Gastroesophageal sphincter (tissue), 4 donors: Measurements from ENCODE around the gene RGS5. TPM values are rescaled to one million over a fixed set of nuclear protein-coding genes. Genes with fewer than 3 reads are reported as not detected.

Experiments used
- ATAC-seq: fragments of 150-250 bp; one replicate; pipeline ENCODE4 v1.9.1; 2016; ENCODE audit warnings: mild to moderate bottlenecking, moderate library complexity
- H3K27ac ChIP-seq, 4 donors: fragments of 200-600 bp; sonication (generic) in 3 of 4; 1 replicate in 3 of 4; 2 replicates in 1 of 4; pipeline ENCODE4 v1.5.1; 2016 to 2019
- H3K27me3 ChIP-seq: fragments of 200-600 bp; sonication (generic); one replicate; pipeline ENCODE4 v1.5.1; 2019
- H3K36me3 ChIP-seq, 2 donors: fragments of 200-600 bp; sonication (generic); one replicate each; pipeline ENCODE4 v1.5.1; 2019; ENCODE audit warnings: control low read depth in 1 of 2
- H3K4me1 ChIP-seq, 3 donors: fragments of 200-600 bp; sonication (generic); 1 replicate in 2 of 3; 2 replicates in 1 of 3; pipeline ENCODE4 v1.5.1; 2016 to 2019; ENCODE audit warnings: control low read depth in 2 of 3
- H3K4me3 ChIP-seq, 2 donors: fragments of 200-600 bp; sonication (generic); one replicate each; pipeline ENCODE4 v1.5.1; 2019; ENCODE audit warnings: mild to moderate bottlenecking in 1 of 2, moderate library complexity in 1 of 2
- H3K9me3 ChIP-seq, 3 donors: fragments of 200-600 bp; sonication (generic); one replicate each; pipeline ENCODE4 v1.5.1; 2017 to 2019; ENCODE audit warnings: control low read depth in 2 of 3
- EP300 ChIP-seq: sonication (generic); formaldehyde crosslinking; IDR thresholded peaks from one replicate; pipeline ENCODE4 v1.6.1; 2017; ENCODE audit warnings: antibody characterized with exemption, mild to moderate bottlenecking
- POLR2A ChIP-seq, 2 donors: fragments of 450-650 bp; IDR thresholded peaks; one replicate each; pipeline ENCODE4 v1.6.1; 2017; ENCODE audit warnings: antibody characterized with exemption in 2 of 2, mild to moderate bottlenecking in 2 of 2, moderate library complexity in 1 of 2
- POLR2AphosphoS5 ChIP-seq: sonication (generic); formaldehyde crosslinking; IDR thresholded peaks from one replicate; pipeline ENCODE4 v1.6.1; 2017; ENCODE audit warnings: antibody characterized with exemption
- WGBS, 2 donors: methylation state at CpG; one replicate each; pipeline ENCODE4 v1.1.5; 2018; ENCODE audit warnings: low coverage in 1 of 2; 5-methylcytosine and 5-hydroxymethylcytosine counted together
- total RNA-seq, 4 donors: library from RNA; depleted of rRNA; stranded (reverse); fragments of >200 nt; gene quantifications; one replicate each; pipeline ENCODE4 v1.1.0, GENCODE V29; 2016
- TF ChIP-seq, protein P1 (sequence below), 4 experiments: fragments of 200-600 bp in 2 of 4; fragments of 450-650 bp in 2 of 4; sonication (generic) in 1 of 4; IDR thresholded peaks; one replicate each; pipeline ENCODE4 v1.5.1; 2017 to 2019; ENCODE audit warnings: antibody characterized with exemption in 4 of 4, mild to moderate bottlenecking in 2 of 4, moderate library complexity in 2 of 4

RGS5 gene
- total RNA-seq, 4 donors from 2014 or later = 267 to 427 (median 386) TPM

DNA sequence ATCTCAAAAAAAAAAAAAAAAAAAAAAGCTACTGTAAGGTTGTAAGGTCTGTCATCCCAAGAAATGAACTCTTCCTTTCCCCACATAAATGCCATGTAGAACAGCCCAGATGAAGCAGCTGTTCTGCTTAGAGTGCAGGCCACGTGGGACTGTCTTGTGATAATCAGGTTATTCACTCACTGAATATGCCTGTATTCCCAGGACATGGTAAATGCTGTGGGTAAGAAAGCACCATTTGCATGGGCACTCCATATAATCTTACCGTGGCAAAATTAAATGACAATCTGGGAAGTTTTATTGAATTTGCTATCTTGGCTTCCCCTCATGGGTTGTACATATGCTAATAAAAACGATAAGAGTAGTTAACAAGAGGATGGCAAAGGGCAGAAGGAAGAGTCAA is 13.8 kb downstream of the RGS5 start:
- H3K27ac ChIP-seq = no peak overlapping the region
- H3K27me3 ChIP-seq = no peaks in the 10 kb centered on the region
- WGBS, 2 donors = 89 to 90% methylated on average over 2 to 3 of the region's 3 CpGs
- no peak for ATAC-seq
- no peaks in the 10 kb centered on the region for H3K4me1 ChIP-seq
- H3K36me3 ChIP-seq = no peaks in the 10 kb centered on the region
- no peaks in the 10 kb centered on the region for H3K9me3 ChIP-seq
- no peak overlapping the region for H3K4me3 ChIP-seq
- TF ChIP-seq POLR2AphosphoS5 (no peak), EP300 (no peak), POLR2A (IDR thresholded peaks at IDR 0.05) (no peak)
- TF ChIP-seq, protein P1, sequence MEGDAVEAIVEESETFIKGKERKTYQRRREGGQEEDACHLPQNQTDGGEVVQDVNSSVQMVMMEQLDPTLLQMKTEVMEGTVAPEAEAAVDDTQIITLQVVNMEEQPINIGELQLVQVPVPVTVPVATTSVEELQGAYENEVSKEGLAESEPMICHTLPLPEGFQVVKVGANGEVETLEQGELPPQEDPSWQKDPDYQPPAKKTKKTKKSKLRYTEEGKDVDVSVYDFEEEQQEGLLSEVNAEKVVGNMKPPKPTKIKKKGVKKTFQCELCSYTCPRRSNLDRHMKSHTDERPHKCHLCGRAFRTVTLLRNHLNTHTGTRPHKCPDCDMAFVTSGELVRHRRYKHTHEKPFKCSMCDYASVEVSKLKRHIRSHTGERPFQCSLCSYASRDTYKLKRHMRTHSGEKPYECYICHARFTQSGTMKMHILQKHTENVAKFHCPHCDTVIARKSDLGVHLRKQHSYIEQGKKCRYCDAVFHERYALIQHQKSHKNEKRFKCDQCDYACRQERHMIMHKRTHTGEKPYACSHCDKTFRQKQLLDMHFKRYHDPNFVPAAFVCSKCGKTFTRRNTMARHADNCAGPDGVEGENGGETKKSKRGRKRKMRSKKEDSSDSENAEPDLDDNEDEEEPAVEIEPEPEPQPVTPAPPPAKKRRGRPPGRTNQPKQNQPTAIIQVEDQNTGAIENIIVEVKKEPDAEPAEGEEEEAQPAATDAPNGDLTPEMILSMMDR (IDR thresholded peaks at IDR 0.05) = no peak

DNA sequence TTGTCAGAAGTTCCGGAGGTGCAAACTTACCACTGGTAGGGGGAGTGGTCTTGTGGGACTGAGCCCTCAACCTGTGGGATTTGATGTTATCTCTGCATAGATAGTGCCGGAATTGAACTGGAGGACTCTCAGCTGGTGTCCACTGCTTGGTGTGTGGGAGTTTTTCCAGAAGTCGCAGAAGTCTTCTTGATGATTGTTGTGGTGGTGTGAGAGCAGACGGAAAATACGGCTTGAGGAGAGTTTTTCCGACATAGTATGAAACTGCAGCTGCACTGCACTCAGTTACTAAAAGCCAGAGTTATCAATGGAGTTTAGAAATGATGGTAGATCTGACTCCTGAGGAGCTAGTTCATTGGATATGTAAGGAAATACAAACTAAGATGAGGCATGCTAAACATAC is 14.9 kb downstream of the RGS5 start:
- peaks cover 0 to 3% (median 0%) of the 10 kb centered on the region in 3 donors for H3K4me1 ChIP-seq
- WGBS, 2 donors = 89 to 100% methylated on average over 1 to 6 of the region's 6 CpGs
- no peaks in the 10 kb centered on the region for H3K9me3 ChIP-seq
- H3K27ac ChIP-seq = no peak overlapping the region
- H3K4me3 ChIP-seq = no peak overlapping the region
- TF ChIP-seq POLR2AphosphoS5 (no peak), EP300 (no peak), POLR2A (IDR thresholded peaks at IDR 0.05) (no peak)
- TF ChIP-seq, protein P1 (IDR thresholded peaks at IDR 0.05) = no peak
- H3K27me3 ChIP-seq = no peaks in the 10 kb centered on the region
- no peak for ATAC-seq
- H3K36me3 ChIP-seq = no peaks in the 10 kb centered on the region

DNA sequence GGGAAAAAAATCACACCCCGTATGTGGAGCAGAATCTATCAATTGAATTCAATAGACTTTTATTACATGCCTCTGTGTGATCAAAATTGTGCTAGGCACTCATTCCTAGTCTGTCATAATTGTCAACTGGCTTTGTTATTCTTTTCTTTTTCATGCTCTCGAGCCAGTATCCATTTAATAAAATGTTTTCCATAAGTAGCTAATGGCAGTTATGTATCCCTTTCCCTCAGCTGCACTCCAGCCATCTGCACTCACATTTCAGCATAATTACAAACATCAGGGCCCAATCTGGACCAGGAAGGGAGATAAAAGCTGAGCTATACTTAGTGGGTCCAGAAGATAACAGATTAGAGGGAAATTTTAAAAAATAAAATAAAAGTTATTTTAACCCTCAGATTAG is 15.9 kb downstream of the RGS5 start:
- H3K36me3 ChIP-seq = no peaks in the 10 kb centered on the region
- WGBS, 2 donors = 55 to 59% methylated on average over 2 of the region's 2 CpGs
- no peak overlapping the region for H3K27ac ChIP-seq
- no peak overlapping the region for H3K4me3 ChIP-seq
- TF ChIP-seq POLR2A (IDR thresholded peaks at IDR 0.05) (no peak), EP300 (no peak), POLR2AphosphoS5 (no peak)
- TF ChIP-seq, protein P1 (IDR thresholded peaks at IDR 0.05) = no peak
- H3K4me1 ChIP-seq = peaks cover 0 to 13% (median 0%) of the 10 kb centered on the region in 3 donors
- no peaks in the 10 kb centered on the region for H3K27me3 ChIP-seq
- H3K9me3 ChIP-seq = no peaks in the 10 kb centered on the region
- ATAC-seq = no peak

DNA sequence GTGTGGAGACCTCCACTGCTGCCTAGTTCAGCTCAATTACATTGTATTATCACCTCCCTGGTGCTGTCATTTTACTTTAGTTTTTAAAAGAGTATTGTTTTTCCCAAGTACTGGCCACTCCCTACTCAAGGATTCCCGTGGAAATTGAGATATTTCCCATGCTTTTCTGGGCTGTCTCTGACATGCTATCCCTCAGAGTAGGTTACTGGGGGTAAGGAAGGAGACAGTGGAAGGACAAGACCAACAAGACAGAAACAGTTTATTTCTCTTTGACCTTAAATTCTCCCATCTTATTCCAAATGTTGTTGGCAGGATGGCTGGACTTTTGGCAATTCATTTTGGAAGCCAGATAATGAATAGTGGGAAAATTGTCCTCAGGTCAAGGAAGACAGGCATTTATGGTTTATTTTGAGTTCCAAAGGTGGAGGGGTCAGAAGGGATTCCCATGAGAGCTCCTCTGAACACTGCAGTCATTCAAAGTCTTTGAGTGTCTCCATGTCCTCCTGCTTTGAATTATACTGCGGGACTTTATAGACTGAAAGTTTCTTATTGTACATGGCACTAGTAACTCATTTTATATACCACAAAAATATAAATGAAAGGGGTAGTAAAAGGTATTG is 20.3 kb downstream of the RGS5 start:
- WGBS, 2 donors = 53 to 62% methylated on average over 2 of the region's 2 CpGs
- H3K9me3 ChIP-seq = no peaks in the 10 kb centered on the region
- no peak for ATAC-seq
- H3K4me1 ChIP-seq = peaks cover 0 to 22% (median 0%) of the 10 kb centered on the region in 3 donors
- no peak overlapping the region for H3K4me3 ChIP-seq
- no peak overlapping the region for H3K27ac ChIP-seq
- no peak for TF ChIP-seq POLR2A (IDR thresholded peaks at IDR 0.05)
- TF ChIP-seq EP300 = no peak
- TF ChIP-seq, protein P1 (IDR thresholded peaks at IDR 0.05) = no peak
- TF ChIP-seq POLR2AphosphoS5 = no peak
- no peaks in the 10 kb centered on the region for H3K36me3 ChIP-seq
- H3K27me3 ChIP-seq = no peaks in the 10 kb centered on the region

DNA sequence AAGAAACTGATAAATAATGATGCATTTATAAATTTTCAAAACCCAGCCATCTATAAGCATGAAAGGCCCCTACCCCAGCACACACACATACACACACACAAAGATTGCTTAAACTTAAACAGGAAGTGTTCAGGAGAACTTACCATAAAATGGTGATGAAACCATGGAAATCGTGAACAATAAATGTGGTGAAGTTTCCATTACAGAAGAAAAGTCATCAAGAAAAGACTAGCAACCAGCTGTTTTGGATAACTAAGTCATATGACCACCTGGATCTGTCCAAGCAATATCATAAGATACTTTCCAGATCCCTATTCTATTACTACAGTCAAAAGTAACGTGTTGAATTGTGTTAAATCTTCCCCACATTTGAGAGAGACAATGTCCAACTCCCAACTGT is 24.1 kb downstream of the RGS5 start:
- H3K36me3 ChIP-seq = no peaks in the 10 kb centered on the region
- no peak overlapping the region for H3K4me3 ChIP-seq
- TF ChIP-seq EP300 = no peak
- no peak for TF ChIP-seq POLR2A (IDR thresholded peaks at IDR 0.05)
- TF ChIP-seq, protein P1 (IDR thresholded peaks at IDR 0.05) = no peak
- TF ChIP-seq POLR2AphosphoS5 = no peak
- H3K27ac ChIP-seq = peak overlapping the region in 3 of 4 donors; percentile 1 to 22 (median 13)
- peaks cover 0 to 42% (median 0%) of the 10 kb centered on the region in 3 donors for H3K4me1 ChIP-seq
- no peaks in the 10 kb centered on the region for H3K9me3 ChIP-seq
- no peaks in the 10 kb centered on the region for H3K27me3 ChIP-seq
- whole genome bisulfite sequencing, 2 donors = 12 to 14% methylated on average over 2 of the region's 2 CpGs
- no peak for ATAC-seq
